HG02981 (cell line): Measurements from ENCODE around the gene AMN.

ENCODE experiments used
- ATAC-seq: cut with Tn5 transposase; IDR thresholded peaks from one replicate; pipeline ENCODE4 v1.9.1; 2021; ENCODE audit warnings: mild to moderate bottlenecking, moderate library complexity; ENCODE audit not compliant: unreplicated experiment

Gene AMN

DNA sequence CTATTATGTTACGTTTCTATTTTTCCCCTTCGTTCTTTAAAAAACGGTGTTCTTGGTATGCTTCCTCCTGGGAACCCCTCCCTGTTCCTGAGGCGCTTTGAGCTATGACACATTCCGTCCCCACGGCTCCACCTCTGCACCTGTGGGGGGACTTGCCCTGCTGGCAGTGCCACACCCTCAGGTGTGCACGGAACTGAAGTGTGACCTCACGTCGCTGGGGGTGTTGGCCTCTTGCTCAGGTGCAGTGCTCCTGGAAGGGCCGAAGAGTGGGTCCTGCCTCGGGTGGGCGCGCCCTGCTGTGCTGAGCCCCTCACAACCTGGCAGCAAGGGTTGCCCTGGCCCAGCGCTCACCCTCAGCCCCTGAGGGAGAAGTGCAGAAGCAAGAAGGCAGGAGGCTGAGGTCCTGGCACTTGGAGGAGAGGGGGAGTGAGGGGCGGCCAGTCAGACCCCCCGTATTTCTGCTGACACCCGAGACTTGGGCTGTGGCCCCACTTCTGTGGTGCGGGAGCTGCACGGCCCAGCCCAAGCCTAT is 4.9 kb downstream of the AMN start:
- no peak for ATAC-seq

DNA sequence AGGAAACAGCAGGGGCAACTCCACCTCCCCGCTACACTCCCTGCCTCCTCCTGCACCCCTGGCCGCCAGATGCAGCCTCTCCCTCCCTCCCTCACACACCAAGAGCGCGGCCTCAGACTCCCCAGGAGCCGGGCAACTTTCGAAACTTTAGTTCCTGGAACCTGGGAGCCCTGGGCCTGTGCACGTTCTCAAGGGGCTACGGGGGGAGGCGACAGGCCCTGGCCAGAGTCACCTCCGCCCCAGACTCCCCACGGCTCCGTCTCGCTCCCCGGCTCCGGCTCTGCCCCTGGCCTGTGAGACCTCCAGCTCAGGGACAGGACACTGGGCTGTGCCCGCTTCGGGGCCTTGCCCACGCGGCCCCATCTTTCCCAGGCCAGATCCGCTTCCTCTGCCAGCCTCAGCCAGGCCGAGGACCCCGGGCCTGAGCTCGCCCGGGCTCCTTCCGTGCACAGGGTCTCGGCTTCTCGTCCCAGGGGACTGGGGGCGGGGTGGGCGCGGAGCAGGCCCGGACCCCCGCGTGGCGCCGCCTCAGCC is 5.5 kb downstream of the AMN start:
- no peak for ATAC-seq

DNA sequence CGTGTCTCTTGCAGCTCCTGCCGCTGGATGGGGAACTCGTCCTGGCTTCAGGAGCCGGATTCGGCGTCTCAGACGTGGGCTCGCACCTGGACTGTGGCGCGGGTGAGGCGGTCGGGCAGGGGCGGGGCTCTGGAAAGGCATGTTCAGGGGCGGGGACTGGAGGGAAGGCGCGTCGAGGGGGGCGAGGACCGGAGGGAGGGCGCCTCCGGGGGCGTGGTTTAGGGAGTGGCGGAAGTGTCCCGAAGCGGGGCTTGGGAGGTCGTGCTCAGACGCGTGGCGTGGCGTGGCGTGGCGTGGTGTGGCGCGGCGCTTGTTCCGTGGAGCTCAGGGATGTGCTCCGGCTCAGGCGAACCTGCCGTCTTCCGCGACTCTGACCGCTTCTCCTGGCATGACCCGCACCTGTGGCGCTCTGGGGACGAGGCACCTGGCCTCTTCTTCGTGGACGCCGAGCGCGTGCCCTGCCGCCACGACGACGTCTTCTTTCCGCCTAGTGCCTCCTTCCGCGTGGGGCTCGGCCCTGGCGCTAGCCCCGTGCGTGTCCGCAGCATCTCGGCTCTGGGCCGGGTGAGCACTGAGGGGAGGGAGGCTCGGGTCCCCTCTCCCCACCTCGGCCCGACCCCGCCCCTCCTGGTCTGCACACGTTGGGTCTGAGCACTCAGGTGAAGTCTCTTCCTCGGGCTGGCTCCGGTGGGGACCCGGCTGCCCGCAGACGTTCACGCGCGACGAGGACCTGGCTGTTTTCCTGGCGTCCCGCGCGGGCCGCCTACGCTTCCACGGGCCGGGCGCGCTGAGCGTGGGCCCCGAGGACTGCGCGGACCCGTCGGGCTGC is 6.2 kb downstream of the AMN start:
- peak; percentile 74 for ATAC-seq

DNA sequence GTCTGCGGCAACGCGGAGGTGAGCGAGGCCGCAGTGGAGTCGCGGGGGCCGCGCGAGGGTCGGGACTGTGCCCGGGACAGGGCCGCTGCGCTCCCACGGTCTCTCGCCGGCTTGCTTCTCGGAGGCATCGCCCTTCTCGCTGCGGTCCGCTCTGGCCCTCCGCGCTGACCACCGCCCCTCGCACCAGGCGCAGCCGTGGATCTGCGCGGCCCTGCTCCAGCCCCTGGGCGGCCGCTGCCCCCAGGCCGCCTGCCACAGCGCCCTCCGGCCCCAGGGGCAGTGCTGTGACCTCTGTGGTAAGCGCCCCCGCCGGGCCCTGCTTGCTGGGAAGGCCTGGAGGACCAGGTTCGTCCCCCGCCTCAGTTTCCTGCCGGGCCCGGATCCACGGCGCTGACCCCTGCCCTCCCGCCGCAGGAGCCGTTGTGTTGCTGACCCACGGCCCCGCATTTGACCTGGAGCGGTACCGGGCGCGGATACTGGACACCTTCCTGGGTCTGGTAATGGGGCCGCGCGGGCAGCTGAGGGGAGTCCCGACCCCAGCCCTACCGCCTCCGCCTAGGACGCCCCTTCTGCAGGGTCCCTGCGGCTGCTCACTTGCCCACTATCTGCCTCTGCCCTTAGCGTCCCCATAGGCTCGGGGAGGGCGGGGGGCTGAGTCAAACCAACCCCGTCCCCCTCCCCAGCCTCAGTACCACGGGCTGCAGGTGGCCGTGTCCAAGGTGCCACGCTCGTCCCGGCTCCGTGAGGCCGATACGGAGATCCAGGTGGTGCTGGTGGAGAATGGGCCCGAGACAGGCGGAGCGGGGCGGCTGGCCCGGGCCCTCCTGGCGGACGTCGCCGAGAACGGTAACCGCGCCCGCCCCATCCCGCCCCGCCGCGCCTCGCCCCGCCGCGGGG is 7.0 kb downstream of the AMN start:
- ATAC-seq = no peak

DNA sequence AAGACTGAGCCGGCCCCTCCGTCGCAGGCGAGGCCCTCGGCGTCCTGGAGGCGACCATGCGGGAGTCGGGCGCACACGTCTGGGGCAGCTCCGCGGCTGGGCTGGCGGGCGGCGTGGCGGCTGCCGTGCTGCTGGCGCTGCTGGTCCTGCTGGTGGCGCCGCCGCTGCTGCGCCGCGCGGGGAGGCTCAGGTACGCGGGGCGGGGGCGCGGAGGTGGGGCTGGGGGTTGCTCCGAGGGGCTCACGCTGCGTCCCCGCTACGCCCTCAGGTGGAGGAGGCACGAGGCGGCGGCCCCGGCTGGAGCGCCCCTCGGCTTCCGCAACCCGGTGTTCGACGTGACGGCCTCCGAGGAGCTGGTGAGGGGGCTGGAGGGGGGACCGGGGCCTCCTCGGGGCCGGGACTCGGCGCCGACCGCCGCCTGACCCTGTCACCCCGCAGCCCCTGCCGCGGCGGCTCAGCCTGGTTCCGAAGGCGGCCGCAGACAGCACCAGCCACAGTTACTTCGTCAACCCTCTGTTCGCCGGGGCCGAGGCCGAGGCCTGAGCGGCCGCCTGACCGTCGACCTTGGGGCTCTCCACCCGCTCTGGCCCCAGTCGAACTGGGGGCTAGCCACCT is 7.8 kb downstream of the AMN start:
- ATAC-seq = no peak

DNA sequence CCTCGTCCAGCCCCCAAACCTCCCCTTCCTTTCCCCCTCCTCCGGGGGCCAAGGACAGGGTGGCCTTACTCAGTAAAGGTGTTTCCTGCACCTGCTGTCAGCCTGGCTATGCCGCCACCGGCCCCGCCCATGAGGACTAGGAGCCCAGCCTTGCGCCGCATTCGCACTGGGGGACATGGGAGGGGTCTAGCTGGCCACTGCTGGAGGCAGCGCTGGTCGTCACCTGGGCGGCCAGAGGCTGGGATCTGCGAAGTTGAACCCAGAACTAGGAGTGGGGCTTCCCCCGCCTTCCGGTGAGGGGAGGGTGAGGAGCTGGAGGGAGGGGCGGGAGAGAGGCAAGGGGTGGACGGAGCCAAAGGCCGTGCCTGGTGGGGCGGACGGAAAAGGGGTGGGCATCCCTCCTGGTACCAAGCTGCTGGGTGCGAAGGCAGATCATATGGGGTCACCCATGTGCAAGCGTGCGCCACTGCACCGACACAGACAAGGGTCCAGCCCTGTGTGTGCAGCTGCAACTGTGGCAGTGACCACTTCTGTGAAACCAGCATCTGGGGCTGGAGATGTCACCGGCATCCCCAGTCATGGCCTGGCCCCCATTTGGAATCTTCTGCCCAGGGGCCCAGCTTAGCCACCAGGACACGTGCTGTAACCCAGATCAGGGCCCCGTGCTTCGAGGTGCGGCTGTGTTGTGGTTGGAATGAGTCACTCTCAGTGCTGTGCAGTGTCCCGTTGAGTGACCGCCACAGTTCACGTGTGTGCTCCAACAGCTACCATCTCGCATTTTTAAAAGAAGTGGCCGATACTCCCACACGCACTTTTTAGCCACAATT is 8.5 kb downstream of the AMN start:
- ATAC-seq = no peak

DNA sequence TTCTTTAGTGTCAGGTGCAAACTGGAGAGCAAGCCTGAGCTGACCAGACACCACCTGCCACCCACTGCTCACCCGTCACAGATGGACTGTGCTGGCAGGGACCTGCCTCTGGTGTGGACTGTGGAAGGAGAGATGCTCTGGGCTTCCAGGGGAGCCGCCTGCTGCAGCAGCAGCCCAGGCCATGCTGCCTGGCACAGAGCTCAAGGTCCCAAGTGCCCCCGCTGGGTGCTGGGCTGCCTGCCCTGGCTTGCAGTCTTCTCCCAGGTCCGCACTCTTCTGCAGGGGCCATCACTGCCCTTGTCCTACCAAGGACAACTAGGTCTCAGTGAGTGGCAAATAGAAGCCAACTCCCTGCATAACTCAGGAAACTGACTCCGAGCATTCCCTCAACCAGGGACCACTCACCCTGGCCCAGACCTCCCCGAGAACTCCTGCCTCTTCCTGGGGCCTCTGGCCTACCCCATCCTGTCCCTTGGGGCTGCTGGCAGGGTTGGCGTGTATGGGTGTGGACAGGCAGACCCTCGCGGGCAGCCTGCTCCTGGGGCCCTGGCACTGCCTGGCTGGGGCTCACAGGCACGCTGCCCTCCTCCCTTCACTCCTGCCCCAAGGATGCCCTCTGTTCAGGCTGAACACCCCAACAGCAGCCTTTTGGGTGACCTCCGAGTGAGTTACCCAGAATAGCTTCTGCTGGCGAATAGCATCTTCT is 9.3 kb downstream of the AMN start:
- no peak for ATAC-seq

DNA sequence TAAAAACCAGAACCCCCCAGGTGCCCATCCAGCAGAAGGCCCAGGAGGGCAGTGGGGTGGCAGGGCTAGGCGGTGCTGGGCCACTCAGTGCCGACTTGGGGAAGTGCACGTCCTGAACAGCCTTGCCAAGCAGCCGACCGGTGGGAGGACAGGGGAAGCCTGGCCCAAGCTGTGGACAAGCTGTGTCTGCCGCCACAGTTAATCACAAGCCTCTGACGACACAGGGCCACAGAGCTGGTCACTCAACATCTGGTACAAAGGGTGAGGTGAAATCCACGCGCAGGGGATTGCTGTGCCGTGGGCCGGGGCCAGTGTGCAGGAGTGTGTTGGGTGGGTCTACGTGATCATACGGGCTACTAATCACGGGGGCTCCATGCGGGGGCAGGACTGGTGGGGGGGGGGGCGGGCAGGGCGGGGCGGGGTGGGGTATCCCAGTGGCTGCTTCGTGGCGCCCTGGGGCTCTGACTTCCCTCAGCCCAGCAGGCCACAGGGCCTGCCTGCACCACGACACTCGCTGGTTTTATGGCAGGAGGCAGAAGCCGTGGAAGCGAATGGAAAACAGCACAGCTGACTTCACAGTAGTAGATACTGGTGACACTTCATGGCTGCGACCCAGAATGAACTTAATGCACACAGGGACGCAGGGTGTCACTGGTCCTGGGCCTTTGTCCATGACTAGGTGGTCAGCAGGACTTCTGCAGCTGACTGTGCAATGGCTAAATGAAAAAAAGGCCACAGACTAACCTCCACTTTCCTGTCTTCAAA is 10.2 kb downstream of the AMN start:
- no peak for ATAC-seq

DNA sequence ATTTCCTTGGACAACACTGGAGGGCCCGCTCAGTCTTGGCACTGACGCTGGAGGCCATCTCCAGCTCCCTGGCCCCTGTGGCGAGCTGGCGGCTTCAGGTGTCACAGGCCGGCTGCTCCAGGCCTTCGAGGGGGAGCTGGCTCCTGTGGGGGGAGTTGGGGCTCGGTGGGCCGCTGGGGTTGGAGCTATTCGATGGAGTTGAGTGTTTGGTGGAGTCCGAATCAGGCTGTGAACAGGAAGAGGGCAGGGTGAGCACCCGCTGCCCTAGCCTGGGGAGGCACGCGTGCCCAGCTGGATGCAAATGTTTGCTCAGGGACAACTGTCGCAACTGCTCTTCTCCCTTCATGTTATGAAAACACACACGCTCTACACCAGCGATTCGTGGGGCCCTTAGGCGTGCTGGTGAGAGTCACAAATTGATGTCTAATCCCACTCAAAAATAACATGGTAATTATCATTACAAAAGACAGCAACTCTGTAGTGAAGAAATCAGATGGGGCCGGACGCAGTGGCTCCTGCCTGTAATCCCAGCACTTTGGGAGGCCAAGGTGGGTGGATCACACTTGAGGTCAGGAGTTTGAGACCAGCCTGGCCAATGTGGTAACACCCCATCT is 11.3 kb downstream of the AMN start:
- ATAC-seq = no peak

DNA sequence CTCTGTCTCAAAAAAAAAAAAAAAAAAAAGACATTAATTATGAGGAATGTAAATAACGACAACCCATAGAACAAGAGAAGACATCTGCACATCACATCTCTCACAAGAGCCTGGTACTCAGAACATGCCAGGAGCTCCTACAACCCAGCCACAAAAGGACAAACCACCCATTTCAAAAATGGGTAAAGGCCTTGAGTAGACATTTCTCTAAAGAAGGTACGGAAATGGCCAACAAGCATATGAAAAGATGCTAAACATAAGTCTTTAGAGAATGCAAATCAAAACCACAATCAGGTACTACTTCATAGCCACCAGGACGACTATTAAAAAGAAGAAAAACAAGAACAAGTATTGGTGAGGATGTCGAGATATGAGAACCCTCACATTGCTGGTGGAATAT is 13.3 kb downstream of the AMN start:
- ATAC-seq = no peak

DNA sequence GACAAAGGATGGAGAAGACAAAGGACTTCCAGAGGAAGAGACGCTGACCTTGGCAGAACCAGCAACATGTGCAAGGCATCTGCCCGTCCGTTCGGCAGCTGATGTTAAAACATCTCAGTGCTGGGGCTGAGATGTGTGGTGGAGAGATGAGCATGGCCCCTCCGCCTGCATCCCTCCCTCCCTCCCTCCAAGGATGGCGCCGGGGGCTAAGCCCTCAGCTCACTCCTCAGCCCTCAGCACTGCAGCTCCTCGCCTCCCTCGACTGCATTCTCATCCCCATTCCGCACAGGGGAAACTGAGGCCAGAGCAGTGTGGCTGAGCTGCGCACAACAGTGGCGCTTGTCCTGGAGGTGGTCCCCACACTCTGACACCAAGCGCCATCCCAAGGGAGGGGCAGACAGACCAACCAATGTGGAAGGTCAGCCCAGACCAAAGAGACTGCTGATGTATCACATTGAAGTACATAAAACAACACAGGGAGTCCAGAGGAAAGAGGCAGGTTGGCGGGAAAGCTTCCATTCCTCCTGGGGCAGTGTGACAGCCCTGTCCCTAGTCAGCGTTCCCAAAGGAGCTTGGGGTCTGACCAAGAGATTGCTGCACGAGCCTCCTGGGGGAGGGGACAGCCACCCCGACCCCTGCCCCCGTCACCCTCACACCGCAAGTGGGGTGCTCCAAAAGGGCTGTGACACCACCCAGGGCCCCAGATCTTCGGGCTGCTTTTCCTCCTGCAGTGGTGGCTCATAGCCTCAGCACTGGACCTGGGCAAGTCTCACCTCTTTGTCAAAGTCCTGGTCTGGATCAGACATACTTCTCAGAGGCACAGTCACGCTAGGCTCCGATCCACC is 15.1 kb downstream of the AMN start:
- no peak for ATAC-seq

DNA sequence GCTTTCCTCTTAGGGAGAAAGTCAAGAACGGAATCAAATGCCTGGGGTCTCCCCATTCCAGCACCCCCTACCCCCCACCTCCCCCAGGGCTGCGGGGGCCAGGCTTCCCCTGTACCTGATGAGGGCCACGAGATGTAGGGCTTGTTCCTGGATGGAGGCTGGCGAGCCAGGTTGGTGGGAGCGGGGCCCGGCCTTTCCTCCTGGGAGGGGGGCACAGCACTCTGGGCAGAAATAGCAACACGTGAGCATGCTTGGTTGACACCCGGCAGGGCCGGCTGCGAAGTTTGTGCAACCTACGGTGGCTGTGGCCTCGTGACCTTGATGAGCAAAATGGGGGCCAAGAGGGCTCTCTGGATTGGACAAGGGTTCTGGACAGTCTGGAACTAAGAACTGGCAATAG is 15.7 kb downstream of the AMN start:
- no peak for ATAC-seq

DNA sequence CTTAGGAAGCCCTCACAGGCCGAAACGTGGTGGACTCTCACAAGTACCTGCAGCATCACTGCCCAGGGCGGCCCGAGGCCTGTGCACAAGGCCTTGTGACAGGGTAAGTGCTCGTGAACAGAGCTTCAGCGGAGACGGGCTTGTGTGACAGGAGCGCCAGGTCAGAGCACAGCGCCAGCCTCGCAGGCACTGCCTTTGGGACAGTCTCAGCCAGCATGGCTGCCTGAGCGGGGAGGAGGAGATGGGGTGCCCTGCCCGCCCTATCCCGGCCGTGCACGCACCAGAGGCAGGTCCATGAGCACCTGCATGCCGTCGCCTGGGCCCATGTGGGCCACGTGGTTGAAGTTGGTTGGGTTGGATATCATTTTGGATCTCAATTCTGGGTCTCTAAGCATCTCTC is 16.9 kb downstream of the AMN start:
- ATAC-seq = no peak

DNA sequence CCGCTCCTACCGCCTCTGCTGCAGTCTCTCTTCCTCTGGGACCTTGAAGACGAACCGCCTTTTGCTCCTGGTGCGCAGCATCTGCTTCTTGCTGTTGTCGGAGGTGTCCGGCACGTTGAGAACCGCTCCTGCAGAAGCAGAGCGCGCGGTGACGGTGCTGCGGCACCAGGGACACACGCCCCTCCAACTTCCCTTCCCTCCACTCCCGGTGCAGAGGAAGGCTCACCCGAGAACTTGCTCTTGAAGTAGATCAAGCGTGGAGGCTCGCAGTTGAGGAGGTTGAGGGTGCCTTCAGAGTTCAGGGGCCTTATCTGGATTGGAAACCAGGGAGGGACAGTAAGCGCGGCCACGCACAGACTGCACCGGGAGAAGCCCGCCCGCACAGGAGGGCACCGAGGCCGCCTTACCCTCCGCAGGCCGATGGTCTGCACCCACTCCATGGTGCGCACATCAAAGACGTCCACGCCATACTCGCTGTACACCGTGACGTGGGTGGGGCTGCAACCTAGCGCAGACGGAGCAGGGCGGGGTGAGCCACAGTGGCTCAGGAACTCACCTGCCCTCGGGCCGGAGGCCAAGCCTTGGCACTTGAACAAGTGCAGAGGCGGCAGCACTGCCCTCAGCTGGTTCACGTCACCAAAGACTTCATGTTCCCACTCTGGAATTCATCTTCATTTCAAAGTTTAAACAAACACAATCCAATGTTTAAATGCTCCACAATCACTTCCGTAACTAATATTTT is 17.5 kb downstream of the AMN start:
- ATAC-seq = no peak

DNA sequence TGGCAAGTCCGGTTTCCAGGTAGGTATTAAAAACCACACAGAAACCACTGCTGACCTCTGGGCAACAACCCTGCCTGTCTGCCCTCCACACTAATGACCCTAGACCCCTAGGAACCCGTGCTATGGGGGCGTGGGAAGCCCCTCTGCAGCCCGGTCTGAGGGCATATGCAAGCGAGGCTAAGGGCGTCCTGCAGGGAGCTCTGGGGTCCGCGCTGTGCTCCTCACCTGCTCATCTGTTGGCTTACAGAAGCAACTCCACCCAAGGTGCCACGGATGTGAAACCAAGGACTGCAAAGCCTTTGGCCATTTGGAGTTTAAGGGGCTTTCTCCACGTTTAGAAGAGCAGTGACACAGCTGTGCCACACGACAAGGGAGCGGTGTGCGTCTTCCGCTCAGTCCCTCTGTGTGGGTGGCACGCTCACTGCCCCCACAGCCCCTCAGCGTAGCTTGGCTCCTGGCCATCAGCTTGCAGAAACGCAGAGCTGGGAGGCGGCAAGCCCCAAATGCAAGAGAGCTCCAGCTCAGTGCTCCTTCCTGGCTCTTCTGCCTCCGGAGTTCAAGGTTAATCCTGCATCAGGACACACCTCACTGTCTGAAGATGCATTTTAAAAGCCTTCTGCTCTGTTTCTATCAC is 18.4 kb downstream of the AMN start:
- ATAC-seq = no peak

DNA sequence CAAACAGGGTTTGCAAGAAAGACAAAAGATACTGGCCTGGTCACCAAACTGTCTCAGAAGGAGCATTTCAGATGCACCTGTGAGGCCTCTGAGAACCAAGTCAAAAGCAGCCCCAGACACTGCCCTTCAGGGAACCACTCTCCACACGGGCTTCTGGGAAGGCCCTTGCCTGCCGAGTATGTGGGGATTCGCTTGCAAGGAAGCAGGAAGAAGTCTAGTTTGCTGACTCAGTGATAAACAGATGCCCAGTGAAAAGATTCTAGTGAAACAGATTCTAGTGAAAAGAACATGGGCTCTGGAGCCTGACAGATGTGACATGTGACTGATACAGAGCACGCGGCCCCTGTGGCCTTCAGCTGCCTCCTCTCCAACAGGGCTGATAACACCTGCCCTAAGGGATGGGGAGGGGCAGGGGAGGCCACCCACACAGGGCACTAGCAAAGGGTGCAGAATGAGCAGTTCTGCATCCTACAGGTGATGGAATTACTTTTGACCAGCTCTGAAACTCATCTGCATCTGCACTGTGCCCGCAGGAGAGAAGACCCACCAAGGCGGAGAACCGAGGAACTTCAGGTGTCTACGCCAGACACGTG is 19.1 kb downstream of the AMN start:
- no peak for ATAC-seq
